HepG2 (cell line): ENCODE results near the gene APLF.

Experiments used
- CREB1 ChIP-seq, 2 experiments: fragments of 450-650 bp in 1 of 2; IDR thresholded peaks; 2 replicates each; pipeline ENCODE4 v1.6.1; 2016 to 2017; ENCODE audit warnings: control low read depth in 1 of 2, mild to moderate bottlenecking in 1 of 2, missing compliant biosample characterization in 1 of 2, missing genetic modification characterization in 1 of 2
- POLR2A ChIP-seq, 2 experiments: IDR thresholded peaks; 2 replicates each; pipeline ENCODE4 v1.6.1; 2011; ENCODE audit warnings: low read depth in 2 of 2, low read length in 2 of 2, mild to moderate bottlenecking in 1 of 2, moderate library complexity in 1 of 2; ENCODE audit not compliant: insufficient read depth in 1 of 2
- SP4 ChIP-seq: sonication (generic); formaldehyde crosslinking; IDR thresholded peaks from 2 replicates; pipeline ENCODE4 v1.8.1; 2023; ENCODE audit warnings: mild to moderate bottlenecking, missing genetic modification reagents
- TAF1 ChIP-seq: sonication (generic); formaldehyde crosslinking; IDR thresholded peaks from 2 replicates; pipeline ENCODE4 v1.4.0; 2020; ENCODE audit warnings: missing genetic modification reagents
- YY1 ChIP-seq: IDR thresholded peaks from 2 replicates; pipeline ENCODE4 v1.6.1; 2011; ENCODE audit warnings: low read length, low read depth, moderate library complexity, mild to moderate bottlenecking; ENCODE audit not compliant: insufficient read depth, insufficient replicate concordance
- ZNF251 ChIP-seq: sonication (generic); formaldehyde crosslinking; IDR thresholded peaks from 2 replicates; pipeline ENCODE4 v1.9.0; 2021; ENCODE audit warnings: mild to moderate bottlenecking, missing genetic modification reagents
- ZNF354B ChIP-seq: sonication (generic); formaldehyde crosslinking; IDR thresholded peaks from 2 replicates; pipeline ENCODE4 v1.8.0; 2022; ENCODE audit warnings: mild to moderate bottlenecking, missing genetic modification reagents
- ZNF607 ChIP-seq: sonication (generic); formaldehyde crosslinking; IDR thresholded peaks from 2 replicates; pipeline ENCODE4 v1.5.1; 2020; ENCODE audit warnings: missing genetic modification reagents, mild to moderate bottlenecking, borderline replicate concordance
- TF ChIP-seq, protein P1 (sequence below): sonication (generic); formaldehyde crosslinking; IDR thresholded peaks from 2 replicates; pipeline ENCODE4 v1.5.0; 2020; ENCODE audit warnings: mild to moderate bottlenecking, missing genetic modification reagents, moderate library complexity
- TF ChIP-seq, protein P2 (sequence below): sonication (generic); formaldehyde crosslinking; IDR thresholded peaks from 2 replicates; pipeline ENCODE4 v1.4.0; 2020; ENCODE audit warnings: missing genetic modification reagents
- TF ChIP-seq, protein P3 (sequence below): fragments of 450-650 bp; IDR thresholded peaks from 2 replicates; pipeline ENCODE4 v1.6.1; 2017; ENCODE audit warnings: mild to moderate bottlenecking
- TF ChIP-seq, protein P4 (sequence below): sonication (generic); formaldehyde crosslinking; IDR thresholded peaks from 2 replicates; pipeline ENCODE4 v1.4.0; 2020; ENCODE audit warnings: missing genetic modification reagents, borderline replicate concordance
- TF ChIP-seq, protein P5 (sequence below): sonication (generic); formaldehyde crosslinking; IDR thresholded peaks from 2 replicates; pipeline ENCODE4 v1.5.0; 2020; ENCODE audit warnings: missing genetic modification reagents
- TF ChIP-seq, protein P6 (sequence below): sonication (generic); formaldehyde crosslinking; IDR thresholded peaks from 2 replicates; pipeline ENCODE4 v1.5.1; 2020; ENCODE audit warnings: missing genetic modification reagents, mild to moderate bottlenecking, borderline replicate concordance

DNA sequence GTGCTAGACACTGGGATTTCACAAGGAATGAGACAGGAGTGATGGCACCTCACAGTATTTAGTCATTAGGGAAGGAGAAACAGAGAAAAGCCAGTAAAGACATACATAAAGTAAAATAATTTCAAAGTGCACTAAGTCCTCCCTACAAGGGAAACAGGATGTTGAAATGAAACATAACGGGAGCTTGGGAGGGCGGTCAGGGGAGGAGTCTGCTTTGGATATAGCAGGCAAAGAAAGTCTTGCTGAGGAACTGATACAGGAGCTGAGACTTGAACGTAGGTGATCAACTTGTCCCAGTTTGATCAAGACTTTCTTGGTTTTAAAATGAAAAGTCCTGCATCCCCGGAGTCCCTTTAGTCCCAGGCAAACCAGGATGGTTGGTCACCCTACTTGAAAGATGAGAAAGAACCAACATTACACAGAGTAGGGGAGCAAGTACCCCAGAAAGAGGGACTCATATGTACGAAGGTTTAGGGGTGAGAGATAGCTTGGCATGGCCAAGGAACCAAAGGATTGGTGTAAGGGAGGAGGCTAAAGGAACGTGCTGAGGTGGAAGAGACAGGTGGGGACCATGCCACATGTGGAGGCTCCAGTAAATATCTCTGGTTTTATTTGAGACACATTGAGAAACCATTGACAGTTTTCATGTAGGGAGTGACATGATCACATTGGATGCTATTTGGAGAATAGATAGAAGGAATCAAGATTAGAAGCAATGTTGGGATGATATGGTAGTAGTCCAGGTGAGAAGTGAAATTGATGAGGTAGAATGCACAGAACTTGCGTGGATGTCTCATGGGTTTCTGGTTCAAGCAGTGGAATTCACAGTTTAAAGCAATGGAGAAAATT, 28.7 kb upstream of the APLF start:
- TF ChIP-seq POLR2A (IDR thresholded peaks at IDR 0.05; ENCODE audit: insufficient read depth in 1 of 2, low read depth in 2 of 2, low read length in 2 of 2) (no peak), ZNF354B (CRISPR knock-in tag) (no peak), YY1 (no peak), SP4 (CRISPR knock-in tag) (no peak), TAF1 (CRISPR knock-in tag) (no peak), CREB1 (IDR thresholded peaks at IDR 0.05) (no peak), CREB1 (CRISPR knock-in tag; IDR thresholded peaks at IDR 0.05) (no peak), ZNF251 (CRISPR knock-in tag) (no peak), ZNF607 (CRISPR knock-in tag) (no peak)
- TF ChIP-seq, protein P1, sequence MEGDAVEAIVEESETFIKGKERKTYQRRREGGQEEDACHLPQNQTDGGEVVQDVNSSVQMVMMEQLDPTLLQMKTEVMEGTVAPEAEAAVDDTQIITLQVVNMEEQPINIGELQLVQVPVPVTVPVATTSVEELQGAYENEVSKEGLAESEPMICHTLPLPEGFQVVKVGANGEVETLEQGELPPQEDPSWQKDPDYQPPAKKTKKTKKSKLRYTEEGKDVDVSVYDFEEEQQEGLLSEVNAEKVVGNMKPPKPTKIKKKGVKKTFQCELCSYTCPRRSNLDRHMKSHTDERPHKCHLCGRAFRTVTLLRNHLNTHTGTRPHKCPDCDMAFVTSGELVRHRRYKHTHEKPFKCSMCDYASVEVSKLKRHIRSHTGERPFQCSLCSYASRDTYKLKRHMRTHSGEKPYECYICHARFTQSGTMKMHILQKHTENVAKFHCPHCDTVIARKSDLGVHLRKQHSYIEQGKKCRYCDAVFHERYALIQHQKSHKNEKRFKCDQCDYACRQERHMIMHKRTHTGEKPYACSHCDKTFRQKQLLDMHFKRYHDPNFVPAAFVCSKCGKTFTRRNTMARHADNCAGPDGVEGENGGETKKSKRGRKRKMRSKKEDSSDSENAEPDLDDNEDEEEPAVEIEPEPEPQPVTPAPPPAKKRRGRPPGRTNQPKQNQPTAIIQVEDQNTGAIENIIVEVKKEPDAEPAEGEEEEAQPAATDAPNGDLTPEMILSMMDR (CRISPR knock-in tag), result no peak
- TF ChIP-seq, protein P2, sequence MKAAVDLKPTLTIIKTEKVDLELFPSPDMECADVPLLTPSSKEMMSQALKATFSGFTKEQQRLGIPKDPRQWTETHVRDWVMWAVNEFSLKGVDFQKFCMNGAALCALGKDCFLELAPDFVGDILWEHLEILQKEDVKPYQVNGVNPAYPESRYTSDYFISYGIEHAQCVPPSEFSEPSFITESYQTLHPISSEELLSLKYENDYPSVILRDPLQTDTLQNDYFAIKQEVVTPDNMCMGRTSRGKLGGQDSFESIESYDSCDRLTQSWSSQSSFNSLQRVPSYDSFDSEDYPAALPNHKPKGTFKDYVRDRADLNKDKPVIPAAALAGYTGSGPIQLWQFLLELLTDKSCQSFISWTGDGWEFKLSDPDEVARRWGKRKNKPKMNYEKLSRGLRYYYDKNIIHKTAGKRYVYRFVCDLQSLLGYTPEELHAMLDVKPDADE, result no peak
- TF ChIP-seq, protein P3, sequence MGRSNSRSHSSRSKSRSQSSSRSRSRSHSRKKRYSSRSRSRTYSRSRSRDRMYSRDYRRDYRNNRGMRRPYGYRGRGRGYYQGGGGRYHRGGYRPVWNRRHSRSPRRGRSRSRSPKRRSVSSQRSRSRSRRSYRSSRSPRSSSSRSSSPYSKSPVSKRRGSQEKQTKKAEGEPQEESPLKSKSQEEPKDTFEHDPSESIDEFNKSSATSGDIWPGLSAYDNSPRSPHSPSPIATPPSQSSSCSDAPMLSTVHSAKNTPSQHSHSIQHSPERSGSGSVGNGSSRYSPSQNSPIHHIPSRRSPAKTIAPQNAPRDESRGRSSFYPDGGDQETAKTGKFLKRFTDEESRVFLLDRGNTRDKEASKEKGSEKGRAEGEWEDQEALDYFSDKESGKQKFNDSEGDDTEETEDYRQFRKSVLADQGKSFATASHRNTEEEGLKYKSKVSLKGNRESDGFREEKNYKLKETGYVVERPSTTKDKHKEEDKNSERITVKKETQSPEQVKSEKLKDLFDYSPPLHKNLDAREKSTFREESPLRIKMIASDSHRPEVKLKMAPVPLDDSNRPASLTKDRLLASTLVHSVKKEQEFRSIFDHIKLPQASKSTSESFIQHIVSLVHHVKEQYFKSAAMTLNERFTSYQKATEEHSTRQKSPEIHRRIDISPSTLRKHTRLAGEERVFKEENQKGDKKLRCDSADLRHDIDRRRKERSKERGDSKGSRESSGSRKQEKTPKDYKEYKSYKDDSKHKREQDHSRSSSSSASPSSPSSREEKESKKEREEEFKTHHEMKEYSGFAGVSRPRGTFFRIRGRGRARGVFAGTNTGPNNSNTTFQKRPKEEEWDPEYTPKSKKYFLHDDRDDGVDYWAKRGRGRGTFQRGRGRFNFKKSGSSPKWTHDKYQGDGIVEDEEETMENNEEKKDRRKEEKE, result no peak
- TF ChIP-seq, protein P4, sequence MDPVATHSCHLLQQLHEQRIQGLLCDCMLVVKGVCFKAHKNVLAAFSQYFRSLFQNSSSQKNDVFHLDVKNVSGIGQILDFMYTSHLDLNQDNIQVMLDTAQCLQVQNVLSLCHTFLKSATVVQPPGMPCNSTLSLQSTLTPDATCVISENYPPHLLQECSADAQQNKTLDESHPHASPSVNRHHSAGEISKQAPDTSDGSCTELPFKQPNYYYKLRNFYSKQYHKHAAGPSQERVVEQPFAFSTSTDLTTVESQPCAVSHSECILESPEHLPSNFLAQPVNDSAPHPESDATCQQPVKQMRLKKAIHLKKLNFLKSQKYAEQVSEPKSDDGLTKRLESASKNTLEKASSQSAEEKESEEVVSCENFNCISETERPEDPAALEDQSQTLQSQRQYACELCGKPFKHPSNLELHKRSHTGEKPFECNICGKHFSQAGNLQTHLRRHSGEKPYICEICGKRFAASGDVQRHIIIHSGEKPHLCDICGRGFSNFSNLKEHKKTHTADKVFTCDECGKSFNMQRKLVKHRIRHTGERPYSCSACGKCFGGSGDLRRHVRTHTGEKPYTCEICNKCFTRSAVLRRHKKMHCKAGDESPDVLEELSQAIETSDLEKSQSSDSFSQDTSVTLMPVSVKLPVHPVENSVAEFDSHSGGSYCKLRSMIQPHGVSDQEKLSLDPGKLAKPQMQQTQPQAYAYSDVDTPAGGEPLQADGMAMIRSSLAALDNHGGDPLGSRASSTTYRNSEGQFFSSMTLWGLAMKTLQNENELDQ (CRISPR knock-in tag), result no peak
- TF ChIP-seq, protein P5, sequence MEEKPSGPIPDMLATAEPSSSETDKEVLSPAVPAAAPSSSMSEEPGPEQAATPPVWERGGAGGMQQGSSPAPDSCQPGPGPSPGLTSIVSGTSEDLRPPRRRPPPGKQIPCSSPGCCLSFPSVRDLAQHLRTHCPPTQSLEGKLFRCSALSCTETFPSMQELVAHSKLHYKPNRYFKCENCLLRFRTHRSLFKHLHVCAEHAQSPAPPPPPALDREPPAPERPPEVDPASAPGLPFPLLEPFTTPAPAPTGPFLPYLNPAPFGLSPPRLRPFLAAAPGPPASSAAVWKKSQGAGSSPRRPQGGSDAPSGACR (CRISPR knock-in tag), result no peak
- TF ChIP-seq, protein P6, sequence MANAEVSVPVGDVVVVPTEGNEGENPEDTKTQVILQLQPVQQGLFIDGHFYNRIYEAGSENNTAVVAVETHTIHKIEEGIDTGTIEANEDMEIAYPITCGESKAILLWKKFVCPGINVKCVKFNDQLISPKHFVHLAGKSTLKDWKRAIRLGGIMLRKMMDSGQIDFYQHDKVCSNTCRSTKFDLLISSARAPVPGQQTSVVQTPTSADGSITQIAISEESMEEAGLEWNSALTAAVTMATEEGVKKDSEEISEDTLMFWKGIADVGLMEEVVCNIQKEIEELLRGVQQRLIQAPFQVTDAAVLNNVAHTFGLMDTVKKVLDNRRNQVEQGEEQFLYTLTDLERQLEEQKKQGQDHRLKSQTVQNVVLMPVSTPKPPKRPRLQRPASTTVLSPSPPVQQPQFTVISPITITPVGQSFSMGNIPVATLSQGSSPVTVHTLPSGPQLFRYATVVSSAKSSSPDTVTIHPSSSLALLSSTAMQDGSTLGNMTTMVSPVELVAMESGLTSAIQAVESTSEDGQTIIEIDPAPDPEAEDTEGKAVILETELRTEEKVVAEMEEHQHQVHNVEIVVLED (CRISPR knock-in tag), result no peak
